Kidney (tissue), 14 donors: ENCODE results near the gene TST. TPM values are rescaled to one million over a fixed set of nuclear protein-coding genes. Genes with fewer than 3 reads are reported as not detected.
A peak's percentile ranks its signal among the peaks of the same experiment; 100 is the strongest.

Source experiments
- DNase-seq, 5 donors: peaks; one replicate each; pipeline ENCODE4 v3.0.0-alpha.2; 2013 to 2020
- FAIRE-seq: peaks from 2 replicates; lab custom pipeline; 2012; peaks lifted over from hg19 to GRCh38; lab: Jason Lieb, UNC
- H3K27ac ChIP-seq, 2 donors: one replicate each; pipeline ENCODE4 v1.7.0; 2013; ENCODE audit warnings: low read depth in 2 of 2, low read length in 2 of 2, inconsistent platforms in 1 of 2
- H3K27me3 ChIP-seq: one replicate; pipeline ENCODE4 v1.7.1; 2013; ENCODE audit warnings: low read length, inconsistent platforms; ENCODE audit not compliant: control insufficient read depth, insufficient read depth
- H3K36me3 ChIP-seq, 3 donors: one replicate each; pipeline versions ENCODE4 v1.7.0 to v1.7.1; 2013; ENCODE audit warnings: low read length in 3 of 3, control low read depth in 1 of 3, inconsistent platforms in 1 of 3; ENCODE audit not compliant: insufficient read depth in 3 of 3, control insufficient read depth in 2 of 3
- H3K4me1 ChIP-seq, 3 donors: one replicate each; pipeline versions ENCODE4 v1.7.0 to v1.7.1; 2013; ENCODE audit warnings: low read length in 3 of 3, inconsistent platforms in 1 of 3, low read depth in 1 of 3; ENCODE audit not compliant: control insufficient read depth in 2 of 3, insufficient read depth in 2 of 3
- H3K4me3 ChIP-seq, 3 donors: one replicate each; pipeline versions ENCODE4 v1.7.0 to v1.8.1; 2013; ENCODE audit warnings: low read length in 3 of 3, control low read depth in 1 of 3, inconsistent platforms in 1 of 3
- H3K9ac ChIP-seq, 3 donors: one replicate each; pipeline versions ENCODE4 v1.7.0 to v1.7.1; 2013; ENCODE audit warnings: low read length in 3 of 3, control low read depth in 1 of 3, inconsistent platforms in 1 of 3
- H3K9me3 ChIP-seq, 3 donors: one replicate each; pipeline versions ENCODE4 v1.7.0 to v1.7.1; 2013; ENCODE audit warnings: low read length in 3 of 3, control low read depth in 1 of 3, inconsistent platforms in 1 of 3; ENCODE audit not compliant: control insufficient read depth in 2 of 3, insufficient read depth in 1 of 3
- CTCF ChIP-seq: IDR thresholded peaks from 3 replicates; pipeline ENCODE4 v1.5.1; 2012; ENCODE audit warnings: mild to moderate bottlenecking, moderate library complexity, borderline replicate concordance; ENCODE audit not compliant: insufficient read depth; ENCODE audit errors: extremely low read depth
- intact Hi-C: fragments of 100-400 bp; cut with DNase I; formaldehyde crosslinking; loops from one replicate; pipeline ENCODE4 v1.11.1; 2022
- polyA plus RNA-seq: library from polyadenylated mRNA; stranded (reverse); fragments of 350-450 nt; fragmentation: Illumina TruSeq; extraction: RNeasy Lipid Tissue Mini Kit (QIAGEN cat#74804); gene quantifications from one replicate; pipeline ENCODE4 v1.2.3, GENCODE V29; 2014; ENCODE audit warnings: low read depth, low replicate concordance; ENCODE audit not compliant: insufficient read depth
- total RNA-seq: library from RNA; stranded (reverse); fragmentation: NEBNext Ultra II Directional; extraction: Animal tissue kit (Norgen Biotek cat#: 25700); gene quantifications from one replicate; pipeline ENCODE4 v1.2.1, GENCODE V29; 2021
- donor health status: control.
- donor health status: control.
- donor health status: control.
- donor health status: control.
- donor health status: control.
- donor health status: DM: yes; HTN: yes; CAD: no.
- donor health status: Normal renal cell carcinoma (clear cell type).

Gene TST
- total and polyA plus RNA-seq, 2 donors from 2014 or later, result 48.7 to 283 TPM

- FAIRE-seq, result no peak
- H3K36me3 ChIP-seq, result no peaks in the 10 kb centered on the region
- H3K4me1 ChIP-seq, result no peaks in the 10 kb centered on the region
- H3K27ac ChIP-seq, result no peak overlapping the region
- peak in 3 of 5 donors; percentile 41 to 67 (median 53) for DNase-seq
- intact Hi-C loops, result no loop called here
- TF ChIP-seq CTCF, result no peak
- no peaks in the 10 kb centered on the region for H3K9me3 ChIP-seq
- no peaks in the 10 kb centered on the region for H3K27me3 ChIP-seq
- H3K4me3 ChIP-seq, result no peak overlapping the region
- H3K9ac ChIP-seq, result no peak overlapping the region
Measured at GRCh38 chr22:37063431-37064420, 44.5 kb upstream of the TST start.

- no peak for TF ChIP-seq CTCF
- H3K9me3 ChIP-seq, result no peaks in the 10 kb centered on the region
- intact Hi-C loops, result no loop called here
- FAIRE-seq, result no peak
- H3K36me3 ChIP-seq, result no peaks in the 10 kb centered on the region
- no peaks in the 10 kb centered on the region for H3K4me1 ChIP-seq
- H3K4me3 ChIP-seq, result no peak overlapping the region
- no peaks in the 10 kb centered on the region for H3K27me3 ChIP-seq
- H3K9ac ChIP-seq, result no peak overlapping the region
- no peak overlapping the region for H3K27ac ChIP-seq
- peak in 1 of 5 donors; percentile 63 for DNase-seq
Measured at GRCh38 chr22:37062702-37063381, 43.6 kb upstream of the TST start.

GRCh38 chr22:37062376-37062675, 43.1 kb upstream of the TST start:
- Histone ChIP-seq H3K4me1 (no peaks in the 10 kb centered on the region), H3K36me3 (no peaks in the 10 kb centered on the region), H3K27ac (no peak overlapping the region), H3K9ac (no peak overlapping the region), H3K9me3 (no peaks in the 10 kb centered on the region), H3K4me3 (no peak overlapping the region), H3K27me3 (no peaks in the 10 kb centered on the region)
- FAIRE-seq, result no peak
- TF ChIP-seq CTCF, result no peak
- intact Hi-C loops, result no loop called here
- DNase-seq, result no peak
